NCI-H1930 (cell line): Measurements from ENCODE around the gene TSHZ2.

Experiments
- DNase-seq, 2 experiments: peaks; one replicate each; lab custom pipeline; 2025; lab: John Stamatoyannopoulos, UW

Gene TSHZ2

DNA sequence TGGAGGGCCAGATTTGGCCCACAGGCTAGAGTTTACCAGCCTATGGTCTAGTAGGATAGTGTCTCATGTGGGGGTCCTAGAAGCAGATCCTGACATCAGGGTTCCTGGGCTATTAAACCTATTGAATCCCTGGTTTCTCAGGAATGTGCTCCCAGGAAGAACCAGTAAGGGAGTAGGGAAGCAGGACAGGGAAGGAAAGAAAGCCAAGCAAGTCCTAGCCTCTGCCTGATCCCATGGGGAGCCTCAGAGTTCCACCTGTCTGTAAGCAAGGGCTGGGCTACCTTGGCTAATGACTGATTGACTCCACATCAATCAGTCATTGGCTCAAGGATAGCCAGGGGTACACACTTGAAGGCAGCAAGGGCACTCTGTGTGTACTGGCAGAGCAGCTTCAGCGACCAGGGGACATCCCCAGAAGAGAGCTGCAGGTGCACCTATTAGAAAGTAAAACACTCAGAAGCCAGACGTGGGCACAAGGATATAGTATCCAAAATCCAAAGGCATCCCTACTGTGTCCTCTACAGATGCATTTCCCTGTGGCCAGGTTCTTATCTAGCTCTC is 309.5 kb downstream of the TSHZ2 start:
- no peak for DNase-seq

DNA sequence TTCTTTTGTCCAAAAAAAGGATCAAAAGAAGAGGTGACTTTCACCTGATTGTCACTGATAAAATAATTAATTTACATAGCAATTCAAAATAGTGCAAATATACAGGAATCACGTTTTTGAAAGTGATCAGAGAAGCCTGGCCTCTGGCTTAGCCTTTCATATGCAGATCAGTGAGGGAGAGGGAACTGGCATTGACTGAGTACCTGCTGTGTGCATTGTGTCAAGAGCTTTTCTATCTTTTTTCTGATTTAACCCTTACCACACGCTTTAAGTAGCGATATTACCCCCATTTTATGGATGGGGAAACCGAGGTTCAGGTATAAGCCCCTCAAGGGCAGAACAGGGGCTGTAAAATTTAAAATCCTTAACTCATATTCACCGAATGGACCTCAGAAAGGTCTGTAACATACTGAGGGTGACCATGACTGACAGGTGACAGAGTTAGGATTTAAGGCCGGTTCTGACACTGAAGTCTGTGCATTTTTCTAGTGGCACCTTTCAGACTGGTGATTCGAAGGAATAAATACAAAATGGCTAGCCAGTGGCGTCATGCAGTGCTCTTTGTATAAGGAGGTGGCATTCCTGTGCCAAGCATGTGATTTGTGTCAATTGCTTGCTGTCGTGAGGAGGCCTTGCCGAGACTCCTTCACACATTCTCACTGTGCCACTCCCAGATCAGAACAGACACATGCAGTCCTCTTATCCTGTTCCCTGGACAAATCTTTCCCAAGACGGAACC is 310.2 kb downstream of the TSHZ2 start:
- no peak for DNase-seq

- DNase-seq = no peak
Observed at GRCh38 chr20:53283011-53283410, 310.9 kb downstream of the TSHZ2 start.

DNA sequence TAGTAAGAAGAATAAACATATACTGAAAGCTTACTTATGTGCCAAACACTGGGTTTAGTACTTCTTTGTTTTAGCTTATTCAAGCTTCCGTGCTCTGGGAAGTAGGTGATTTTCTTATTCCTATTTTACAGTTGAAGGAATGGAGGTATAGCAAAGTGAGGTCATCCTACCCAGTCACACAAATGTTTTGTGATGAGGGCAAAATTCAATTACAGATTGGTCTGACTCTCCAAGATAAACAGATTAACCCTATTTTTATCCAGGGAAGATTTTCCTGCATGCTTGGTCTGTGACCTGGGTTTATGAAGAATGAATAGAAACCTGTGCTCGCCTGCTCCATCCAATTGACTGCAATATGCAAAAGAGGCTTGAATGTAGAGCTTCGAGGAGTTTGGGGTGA is 311.4 kb downstream of the TSHZ2 start:
- no peak for DNase-seq

DNA sequence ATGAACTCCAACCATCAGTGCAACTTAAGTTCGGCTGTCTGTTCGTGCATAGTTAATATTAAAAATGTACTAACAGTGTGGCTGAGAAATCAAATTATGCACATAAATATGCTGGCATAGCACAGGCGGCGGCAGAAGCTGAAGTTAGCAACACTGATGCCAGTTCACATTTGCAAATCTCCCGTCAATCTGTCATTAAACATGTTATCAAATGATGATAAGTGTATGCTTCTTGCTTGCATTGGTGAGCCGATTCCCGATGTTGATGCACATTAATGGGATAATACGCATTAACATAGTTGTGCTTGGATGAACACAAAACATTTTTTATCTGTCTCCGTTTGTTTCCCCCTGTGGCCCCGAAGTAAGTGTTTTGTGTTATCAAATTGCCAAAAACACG is 312.1 kb downstream of the TSHZ2 start:
- DNase-seq = no peak

- DNase-seq = no peak
Observed at GRCh38 chr20:53284696-53285095, 312.5 kb downstream of the TSHZ2 start.

DNA sequence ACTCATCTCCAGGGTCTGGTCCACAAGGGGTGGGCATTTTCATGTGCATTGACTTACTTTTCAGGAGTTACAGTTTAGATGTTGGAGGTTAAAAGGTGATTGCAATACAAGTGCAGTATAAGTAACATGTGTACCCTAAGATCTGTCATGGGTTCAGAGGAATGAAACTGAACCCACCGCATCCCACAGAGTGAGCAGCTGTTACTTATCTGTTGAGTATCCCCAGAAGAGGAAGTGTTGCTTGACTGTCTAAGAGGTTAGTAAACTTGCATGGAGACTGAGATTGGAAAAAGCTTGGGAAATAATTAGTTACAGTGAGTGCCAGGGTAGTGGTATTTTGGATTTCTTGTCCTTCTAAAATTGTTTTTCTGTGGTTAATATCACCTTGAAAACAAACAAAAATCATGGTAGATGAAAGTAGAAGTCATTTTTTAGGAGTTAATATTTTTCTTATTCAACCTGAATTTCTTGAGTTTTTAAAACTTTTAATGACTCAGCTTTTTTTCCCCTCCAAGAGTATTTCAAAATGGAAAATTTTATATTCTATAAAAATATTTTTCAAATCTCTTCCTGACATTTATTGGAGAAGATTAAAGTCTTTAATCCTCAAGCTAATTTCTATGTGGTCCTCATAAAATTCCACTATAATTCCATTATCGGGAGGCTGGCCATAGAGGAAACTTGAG is 315.3 kb downstream of the TSHZ2 start:
- no peak for DNase-seq

DNA sequence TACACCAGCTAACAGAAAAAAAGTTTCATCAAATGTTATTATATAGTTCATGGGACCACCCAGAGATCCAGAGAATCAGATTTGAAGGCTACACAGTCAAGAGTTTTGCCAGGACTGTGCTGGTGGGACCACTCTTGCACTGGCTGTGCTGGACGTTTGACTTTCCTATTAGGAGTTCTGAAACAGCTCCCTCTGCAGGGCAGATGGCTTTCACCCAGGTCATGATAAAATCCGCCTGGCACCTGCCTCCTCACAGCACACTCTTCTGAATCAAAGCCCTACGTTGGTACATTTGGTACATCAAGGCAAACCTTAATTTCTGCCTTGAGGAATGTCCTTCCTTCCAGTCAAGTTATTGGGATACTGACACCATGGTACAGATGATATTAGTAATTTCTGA is 319.4 kb downstream of the TSHZ2 start:
- peak in 1 of 2 experiments; percentile 33 for DNase-seq

DNA sequence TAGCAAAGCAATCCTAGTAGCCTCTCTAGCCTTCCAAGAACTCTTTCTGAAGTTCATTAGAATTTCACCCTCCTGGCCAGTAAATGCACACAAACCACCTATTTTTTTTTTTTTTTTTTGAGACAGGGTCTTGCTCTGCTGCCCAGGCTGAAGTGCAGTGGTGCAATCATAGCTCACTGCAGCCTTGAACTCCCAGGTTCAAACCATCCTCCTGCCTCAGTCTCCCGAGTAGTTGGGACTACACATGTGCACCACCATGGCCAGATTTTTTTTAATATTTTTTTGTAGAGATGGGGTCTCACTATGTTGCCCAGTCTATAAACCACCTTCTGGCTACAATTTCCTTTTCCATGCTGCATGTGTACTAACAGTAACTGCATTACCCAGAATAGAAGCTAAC is 320.2 kb downstream of the TSHZ2 start:
- no peak for DNase-seq

DNA sequence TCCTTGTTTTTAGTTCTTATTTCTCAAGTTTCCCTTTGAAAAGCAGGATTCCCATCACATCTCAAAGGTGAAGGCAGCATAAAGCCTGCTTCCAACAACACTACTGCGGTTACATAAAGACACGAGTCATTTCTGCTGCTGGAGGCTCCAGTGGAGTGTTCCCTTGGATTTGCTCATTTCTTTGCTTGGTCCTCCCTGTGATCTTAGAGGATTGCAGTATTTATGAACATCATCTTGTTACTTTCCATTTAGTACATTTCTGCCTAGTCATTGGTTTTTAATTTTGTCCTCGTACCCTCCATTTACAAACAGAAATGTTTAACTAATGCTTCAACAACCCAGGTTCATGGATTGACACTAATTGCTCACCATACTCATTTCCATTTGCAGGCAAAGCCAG is 322.6 kb downstream of the TSHZ2 start:
- no peak for DNase-seq

DNA sequence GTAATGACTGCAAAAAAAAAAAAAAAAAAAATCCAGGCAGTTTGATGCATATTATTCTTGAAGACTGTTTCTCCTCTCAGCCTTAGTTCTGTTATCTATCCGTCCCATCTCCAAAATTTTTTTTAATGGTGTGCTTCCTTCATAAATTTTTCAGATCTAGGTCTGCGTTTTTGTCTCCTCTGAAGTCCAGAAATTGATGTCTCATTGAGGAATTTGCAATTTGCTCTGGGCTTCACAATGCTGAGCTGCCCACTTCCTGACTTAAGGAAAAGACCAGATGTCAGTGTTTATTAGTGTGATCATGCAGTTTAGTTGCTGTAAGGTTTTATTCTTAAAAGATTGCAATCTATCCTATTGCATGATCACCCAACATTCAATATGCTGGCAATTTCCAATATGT is 323.9 kb downstream of the TSHZ2 start:
- no peak for DNase-seq

DNA sequence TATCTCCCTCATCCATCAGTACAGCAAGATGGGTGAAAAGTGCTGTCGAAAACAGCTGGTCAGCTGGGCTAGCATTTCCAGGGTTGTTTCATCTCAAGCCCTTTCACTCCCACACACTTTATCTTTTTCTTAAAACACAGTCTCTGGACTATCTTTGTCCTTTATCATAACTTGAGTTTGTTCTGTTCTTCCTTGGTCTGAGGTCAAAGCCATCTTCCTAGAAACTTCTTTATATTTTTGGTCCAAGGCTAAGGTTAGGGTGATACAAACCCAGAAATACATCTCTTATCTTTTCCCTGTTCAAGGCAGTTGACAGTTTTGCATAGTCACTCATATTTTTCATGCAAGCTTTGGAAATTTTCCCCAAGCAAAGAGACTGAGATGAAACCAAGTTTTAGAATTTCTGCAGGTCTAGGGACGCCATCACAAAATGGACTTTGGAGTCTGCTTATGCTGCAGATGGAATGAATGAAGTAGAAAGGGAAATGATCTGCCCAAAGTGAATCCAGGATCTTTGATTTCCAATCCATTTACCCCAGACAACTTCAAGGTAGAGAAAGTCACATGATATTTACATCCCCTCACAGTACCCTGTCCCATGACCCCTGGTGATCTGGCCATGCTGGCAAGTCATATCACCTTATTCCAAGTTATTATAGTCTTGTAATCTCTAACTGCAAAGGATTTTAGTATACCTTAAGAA is 324.4 kb downstream of the TSHZ2 start:
- no peak for DNase-seq

- DNase-seq = no peak
Observed at GRCh38 chr20:53297154-53297529, 325.0 kb downstream of the TSHZ2 start.

- DNase-seq = no peak
Observed at GRCh38 chr20:53298260-53298659, 326.1 kb downstream of the TSHZ2 start.

DNA sequence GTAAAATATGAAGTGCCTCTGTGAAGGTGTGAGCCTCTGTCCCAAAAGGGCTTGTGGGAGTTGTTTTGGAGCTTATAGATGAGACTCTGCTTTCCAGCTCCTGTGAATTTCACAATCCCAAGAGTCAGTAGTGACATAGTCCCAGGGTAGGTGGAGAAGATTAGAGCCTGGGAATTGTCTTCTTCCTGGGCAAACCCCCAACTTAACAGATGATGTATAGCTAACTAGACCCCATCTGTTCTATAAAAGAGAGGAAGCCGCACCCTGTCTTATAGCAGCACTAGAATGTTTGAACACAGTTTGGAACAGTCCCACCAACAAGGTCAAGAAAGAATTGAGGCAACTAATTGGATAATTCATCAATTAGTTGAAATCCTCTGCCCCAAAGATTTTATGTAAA is 326.8 kb downstream of the TSHZ2 start:
- DNase-seq = no peak

- DNase-seq = no peak
Observed at GRCh38 chr20:53299831-53300230, 327.7 kb downstream of the TSHZ2 start.

- no peak for DNase-seq
Observed at GRCh38 chr20:53301869-53302268, 329.7 kb downstream of the TSHZ2 start.

- no peak for DNase-seq
Observed at GRCh38 chr20:53302695-53303412, 330.7 kb downstream of the TSHZ2 start.

- DNase-seq = no peak
Observed at GRCh38 chr20:53303413-53303760, 331.2 kb downstream of the TSHZ2 start.

GRCh38 chr20:53304146-53304545 is 332.0 kb downstream of the TSHZ2 start:
- no peak for DNase-seq

DNA sequence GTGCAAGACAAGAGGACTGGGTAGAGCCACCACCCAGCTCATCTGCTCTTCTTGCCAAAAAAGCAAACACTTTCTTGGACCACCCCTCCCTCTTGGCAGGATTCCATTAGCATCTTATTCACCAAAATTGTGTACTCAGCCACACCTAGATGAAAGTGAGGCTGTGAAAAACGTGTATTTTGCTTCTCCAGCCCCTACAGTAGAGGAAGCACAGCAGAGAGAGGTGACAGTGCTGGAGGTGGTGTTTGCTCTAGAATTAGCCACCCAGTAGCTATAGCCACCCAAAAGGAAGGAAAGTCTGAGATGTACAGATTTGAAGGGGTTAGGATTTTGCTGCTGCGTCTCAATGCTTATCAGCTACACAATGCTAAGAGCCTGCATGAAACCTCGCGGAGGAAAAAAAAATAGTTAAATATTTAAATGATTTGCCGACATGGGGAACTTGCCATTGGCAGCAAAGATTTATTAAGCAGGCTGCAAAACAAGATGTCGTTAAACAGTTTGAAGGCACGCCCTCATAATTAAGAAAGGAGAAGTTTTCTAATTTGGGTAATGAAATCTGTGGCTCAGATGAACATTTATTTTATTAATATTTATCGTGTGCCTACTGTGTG is 334.1 kb downstream of the TSHZ2 start:
- DNase-seq = no peak
